Mammary epithelial cell (primary cell): ENCODE measurements around the gene LRP8.

Experiments used
- EZH2 ChIP-seq: IDR thresholded peaks from 2 replicates; pipeline ENCODE4 v1.6.1; 2012; ENCODE audit warnings: low read length, inconsistent platforms, borderline replicate concordance
- TF ChIP-seq, protein P1 (sequence below), 2 donors: IDR thresholded peaks in 1 of 2; conservative IDR thresholded peaks in 1 of 2; 2 replicates each; pipeline ENCODE4 v1.5.1; 2011 to 2012; ENCODE audit warnings: inconsistent platforms in 2 of 2, low read length in 2 of 2, mild to moderate bottlenecking in 2 of 2, control low read depth in 1 of 2, low read depth in 1 of 2; ENCODE audit not compliant: insufficient read depth in 1 of 2; ENCODE audit errors: extremely low read depth in 1 of 2

DNA sequence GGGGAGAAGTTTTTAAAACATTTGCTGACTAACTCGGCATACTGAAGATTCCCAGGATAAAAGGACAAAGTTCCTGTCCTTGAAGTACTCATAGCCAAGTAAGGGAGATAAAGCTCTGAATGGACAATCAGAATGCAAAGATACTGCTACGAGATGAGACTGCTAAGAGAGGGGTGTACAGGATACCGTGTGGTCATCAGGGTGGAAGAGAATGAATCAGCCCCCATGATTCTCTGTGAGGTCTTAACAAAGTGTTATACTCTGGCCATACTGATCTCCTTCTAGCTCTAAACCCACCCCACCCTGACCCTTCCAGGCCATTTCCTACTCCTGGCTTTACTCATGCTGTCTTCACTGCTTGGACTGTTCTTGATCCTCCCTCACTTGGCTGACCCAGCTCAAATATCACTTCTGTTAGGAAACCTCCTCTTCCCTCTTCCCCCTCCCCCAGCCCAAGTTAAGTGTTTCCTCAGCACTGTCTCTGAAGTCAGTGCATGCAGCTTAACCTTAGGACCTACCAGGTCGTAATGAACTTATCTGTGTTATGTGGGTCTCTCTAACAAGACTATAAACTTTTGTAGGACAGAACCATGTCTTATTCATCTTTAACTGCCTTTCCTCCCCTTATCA lies 73.7 kb downstream of the LRP8 start:
- TF ChIP-seq, protein P1, sequence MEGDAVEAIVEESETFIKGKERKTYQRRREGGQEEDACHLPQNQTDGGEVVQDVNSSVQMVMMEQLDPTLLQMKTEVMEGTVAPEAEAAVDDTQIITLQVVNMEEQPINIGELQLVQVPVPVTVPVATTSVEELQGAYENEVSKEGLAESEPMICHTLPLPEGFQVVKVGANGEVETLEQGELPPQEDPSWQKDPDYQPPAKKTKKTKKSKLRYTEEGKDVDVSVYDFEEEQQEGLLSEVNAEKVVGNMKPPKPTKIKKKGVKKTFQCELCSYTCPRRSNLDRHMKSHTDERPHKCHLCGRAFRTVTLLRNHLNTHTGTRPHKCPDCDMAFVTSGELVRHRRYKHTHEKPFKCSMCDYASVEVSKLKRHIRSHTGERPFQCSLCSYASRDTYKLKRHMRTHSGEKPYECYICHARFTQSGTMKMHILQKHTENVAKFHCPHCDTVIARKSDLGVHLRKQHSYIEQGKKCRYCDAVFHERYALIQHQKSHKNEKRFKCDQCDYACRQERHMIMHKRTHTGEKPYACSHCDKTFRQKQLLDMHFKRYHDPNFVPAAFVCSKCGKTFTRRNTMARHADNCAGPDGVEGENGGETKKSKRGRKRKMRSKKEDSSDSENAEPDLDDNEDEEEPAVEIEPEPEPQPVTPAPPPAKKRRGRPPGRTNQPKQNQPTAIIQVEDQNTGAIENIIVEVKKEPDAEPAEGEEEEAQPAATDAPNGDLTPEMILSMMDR (conservative IDR thresholded peaks at IDR 0.05 in 1 of 2, IDR thresholded peaks at IDR 0.05 in 1 of 2; ENCODE audit: extremely low read depth in 1 of 2, insufficient read depth in 1 of 2, low read depth in 1 of 2, low read length in 2 of 2): no peak
- no peak for TF ChIP-seq EZH2
